Stimulated activated CD4-positive, alpha-beta T cell treated with anti-CD3 and anti-CD28 coated beads, Interleukin-4, amount 100 ng/mL, for 48 hours (primary cell): Measurements from ENCODE around the gene PLEKHG5.

Experiments
- DNase-seq, 2 donors: peaks; one replicate each; pipeline ENCODE4 v3.0.0-alpha.2; 2020; ENCODE audit warnings: low read depth in 2 of 2

PLEKHG5 gene

GRCh38 chr1:6477039-6477820 lies 14.2 kb downstream of the PLEKHG5 start:
- DNase-seq = no peak

- no peak for DNase-seq
These were observed 15.0 kb downstream of the PLEKHG5 start for GRCh38 chr1:6476483-6476882.

GRCh38 chr1:6475381-6476133 lies 15.9 kb downstream of the PLEKHG5 start:
- DNase-seq = peak; percentile 61 to 72

GRCh38 chr1:6474815-6475282 lies 16.6 kb downstream of the PLEKHG5 start:
- DNase-seq = no peak

GRCh38 chr1:6473974-6474814 lies 17.3 kb downstream of the PLEKHG5 start:
- DNase-seq = no peak

- DNase-seq = no peak
These were observed 18.3 kb downstream of the PLEKHG5 start for GRCh38 chr1:6473156-6473555.

- DNase-seq = no peak
These were observed 19.1 kb downstream of the PLEKHG5 start for GRCh38 chr1:6472391-6472790.

GRCh38 chr1:6471970-6472368 lies 19.5 kb downstream of the PLEKHG5 start:
- no peak for DNase-seq

- no peak for DNase-seq
These were observed 20.1 kb downstream of the PLEKHG5 start for GRCh38 chr1:6471086-6471969.

GRCh38 chr1:6470132-6471085 lies 21.1 kb downstream of the PLEKHG5 start:
- no peak for DNase-seq

GRCh38 chr1:6468729-6469461 lies 22.6 kb downstream of the PLEKHG5 start:
- no peak for DNase-seq

GRCh38 chr1:6467744-6468688 lies 23.5 kb downstream of the PLEKHG5 start:
- DNase-seq = no peak

- DNase-seq = no peak
These were observed 24.2 kb downstream of the PLEKHG5 start for GRCh38 chr1:6467224-6467623.

- DNase-seq = no peak
These were observed 24.7 kb downstream of the PLEKHG5 start for GRCh38 chr1:6466751-6467150.

- DNase-seq = peak in 1 of 2 donors; percentile 59
These were observed 25.4 kb downstream of the PLEKHG5 start, which contains the start of gene TNFRSF25 for GRCh38 chr1:6466023-6466422. Gene TNFRSF25, minus strand, starts transcription at chr1:6466173. Its CDS starts 66 bp downstream, at chr1:6466107.

GRCh38 chr1:6465461-6466005 lies 25.9 kb downstream of the PLEKHG5 start:
- DNase-seq = peak in 1 of 2 donors; percentile 44

GRCh38 chr1:6464915-6465314 lies 26.6 kb downstream of the PLEKHG5 start:
- no peak for DNase-seq

- peak in 1 of 2 donors; percentile 52 for DNase-seq
These were observed 27.0 kb downstream of the PLEKHG5 start for GRCh38 chr1:6464514-6464836.
